Transverse colon (tissue), 4 donors: ENCODE results near the gene PERM1.

Experiments used
- CTCF ChIP-seq, 5 experiments: fragments of 200-600 bp in 3 of 5; fragments of 450-650 bp in 2 of 5; sonication (generic) in 3 of 5; IDR thresholded peaks; 1 replicate in 2 of 5; 2 replicates in 3 of 5; pipeline ENCODE4 v1.5.1; 2016 to 2017; ENCODE audit warnings: antibody characterized with exemption in 5 of 5, inconsistent platforms in 3 of 5, mild to moderate bottlenecking in 2 of 5, moderate library complexity in 1 of 5
- POLR2A ChIP-seq: fragments of 450-650 bp; IDR thresholded peaks from one replicate; pipeline ENCODE4 v1.6.1; 2016; ENCODE audit warnings: antibody characterized with exemption, mild to moderate bottlenecking, moderate library complexity
- POLR2AphosphoS5 ChIP-seq, 3 donors: sonication (generic); formaldehyde crosslinking; IDR thresholded peaks; one replicate each; pipeline ENCODE4 v1.6.1; 2016; ENCODE audit warnings: antibody characterized with exemption in 3 of 3

DNA sequence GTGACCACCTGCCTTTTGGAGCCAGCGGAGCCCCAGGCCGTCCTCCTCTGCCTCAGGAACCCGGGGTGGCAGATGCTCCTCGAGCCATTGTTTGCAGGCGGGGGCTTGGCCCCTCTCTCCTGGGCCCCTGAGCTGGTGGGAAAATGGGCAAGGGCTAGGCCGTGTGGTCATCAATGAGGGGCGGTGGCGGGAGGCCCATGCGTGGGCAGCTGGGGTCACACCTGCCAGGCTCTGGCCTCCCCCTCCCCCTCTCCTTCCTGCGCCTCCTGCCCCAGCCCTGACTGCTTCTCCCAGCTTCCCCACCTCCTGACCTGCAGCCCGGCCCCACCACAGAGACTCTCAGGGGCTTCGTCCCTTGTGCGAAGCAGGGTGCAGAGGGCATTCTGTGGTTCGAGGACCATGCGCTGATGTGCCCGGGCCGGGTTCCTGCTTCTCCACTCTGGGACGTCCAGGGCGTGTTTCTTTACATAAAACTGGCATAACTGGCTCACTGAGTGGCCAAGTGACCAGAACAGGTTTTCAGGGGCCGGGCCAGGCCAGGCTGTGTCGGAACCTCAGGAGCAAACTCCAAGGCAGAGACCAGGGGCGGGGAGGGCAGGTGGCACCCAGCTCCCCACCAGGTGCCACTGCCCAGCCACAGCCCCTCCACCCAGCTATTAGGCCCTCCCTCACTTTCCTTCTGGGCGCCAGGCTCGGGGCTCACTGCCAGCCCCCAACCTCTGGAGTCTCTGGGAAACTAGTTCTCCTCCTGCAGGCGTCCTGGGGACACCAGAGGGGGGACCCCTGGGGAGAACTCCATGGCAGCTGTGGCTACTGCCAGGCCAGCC is 48.9 kb downstream of the PERM1 start:
- TF ChIP-seq CTCF (IDR thresholded peaks at IDR 0.05) (no peak), POLR2A (no peak), POLR2AphosphoS5 (IDR thresholded peaks at IDR 0.05) (no peak)
